ENCODE data around the gene NDUFV1. TPM values are rescaled to one million over a fixed set of nuclear protein-coding genes. Genes with fewer than 3 reads are reported as not detected.

Gene NDUFV1
- polyA plus RNA-seq, 1 experiment, result 79.5 TPM

DNA sequence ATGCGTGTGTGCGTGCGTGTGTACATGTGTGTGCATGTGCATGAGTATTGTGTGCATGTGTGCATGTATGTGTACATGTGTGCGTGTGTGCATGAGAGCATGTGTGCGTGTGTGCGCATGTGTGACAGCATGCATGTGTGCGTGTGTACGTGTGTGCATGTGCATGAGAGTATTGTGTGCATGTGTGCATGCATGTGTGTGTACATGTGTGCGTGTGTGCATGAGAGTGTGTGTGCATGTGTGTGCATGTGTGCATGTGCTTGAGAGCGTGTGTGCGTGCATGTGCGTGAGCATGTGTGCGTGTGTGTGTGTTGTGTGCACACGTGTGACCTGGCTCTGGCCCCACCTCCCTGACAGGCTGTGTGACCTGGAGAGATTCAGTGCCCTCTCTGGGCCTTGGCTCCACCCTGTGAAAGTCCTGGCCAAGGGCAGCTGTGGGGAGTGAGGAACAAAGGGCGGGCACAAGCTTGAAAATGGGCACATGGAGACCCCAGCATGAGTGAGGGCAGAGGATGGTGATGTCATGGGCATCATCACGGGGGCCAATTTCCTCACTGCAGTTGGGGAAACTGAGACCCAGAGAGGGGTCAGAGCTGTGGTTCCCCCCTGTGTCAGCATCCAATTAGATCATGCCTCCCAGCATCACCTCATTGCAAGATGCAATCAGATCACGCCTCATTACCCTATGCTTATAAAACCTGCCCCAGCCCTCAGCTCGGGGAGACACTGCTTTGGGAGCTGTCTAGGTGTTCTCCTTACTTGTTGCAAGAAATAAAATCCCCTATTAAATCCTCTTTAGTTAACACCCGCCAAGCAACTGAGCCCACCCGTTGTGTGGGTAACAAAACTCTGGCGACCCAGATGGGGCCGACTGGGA, 43.1 kb downstream of the NDUFV1 start:
- DNase-seq (ENCODE audit: low read depth, low spot score), result no peak
- no peak overlapping the region for H3K27ac ChIP-seq (ENCODE audit: low read depth, low read length)
- ChIA-PET POLR2A (no interaction called here), CTCF (interaction anchor here (1.1 kb wide), 1 partner anchor 9 kb away, joined by 3 read pairs; no protein-coding TSS in a partner anchor)
- H3K9me3 ChIP-seq (ENCODE audit: control insufficient read depth, insufficient read depth, low read length), result no peaks in the 10 kb centered on the region; the same call in 1 of the 2 replicates
- no peak overlapping the region for H3K4me3 ChIP-seq (ENCODE audit: low read depth, low read length)
- no peak for TF ChIP-seq CTCF (IDR thresholded peaks at IDR 0.05; ENCODE audit: low read depth, low read length)
- peaks cover 14% of the 10 kb centered on the region for H3K27me3 ChIP-seq (ENCODE audit: control insufficient read depth, insufficient read depth, low read length)

DNA sequence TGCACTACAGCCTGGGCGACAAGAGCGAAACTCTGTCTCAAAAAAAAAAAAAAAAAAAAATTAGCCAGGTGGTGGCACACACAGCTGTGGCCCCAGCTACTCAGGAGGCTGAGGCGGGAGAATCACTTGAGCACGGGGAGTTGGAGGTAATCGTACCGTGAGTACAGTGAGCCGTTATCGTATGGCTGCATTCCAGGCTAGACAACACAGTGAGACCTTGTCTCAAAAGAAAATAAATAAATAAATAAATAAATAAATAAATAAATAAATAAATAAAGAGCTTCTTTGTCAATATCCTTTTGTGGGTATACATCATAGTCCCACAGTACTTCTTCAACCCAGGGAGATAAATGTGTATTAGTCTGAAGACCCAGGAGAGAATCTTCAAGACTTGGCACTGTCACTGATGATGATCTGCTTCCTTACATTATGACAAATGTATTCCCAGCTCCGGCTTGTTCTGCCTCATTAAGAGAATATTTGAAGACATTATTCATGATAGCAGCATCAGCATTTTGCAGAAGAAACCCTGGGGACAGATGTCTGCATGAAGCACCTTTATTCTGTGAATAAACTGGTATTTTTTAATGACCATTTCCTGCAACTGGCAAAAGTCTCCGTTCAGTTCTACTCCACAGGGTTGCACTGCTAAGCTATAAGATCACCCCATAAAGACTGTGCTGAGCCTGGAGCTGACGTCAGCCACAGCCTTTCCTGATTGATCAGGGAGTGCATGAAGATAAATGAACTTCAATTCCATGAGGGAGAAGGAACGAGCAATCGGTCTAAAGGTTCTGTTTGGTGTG, 45.4 kb downstream of the NDUFV1 start:
- CTCF ChIA-PET, result interaction anchor here (0.5 to 1.0 kb wide), 3 partner anchors 22 to 580 kb away, joined by 3 to 4 read pairs (median 3); partner anchors contain the start of gene NUDT8
- peaks cover 11% of the 10 kb centered on the region for H3K27me3 ChIP-seq (ENCODE audit: control insufficient read depth, insufficient read depth, low read length)

DNA sequence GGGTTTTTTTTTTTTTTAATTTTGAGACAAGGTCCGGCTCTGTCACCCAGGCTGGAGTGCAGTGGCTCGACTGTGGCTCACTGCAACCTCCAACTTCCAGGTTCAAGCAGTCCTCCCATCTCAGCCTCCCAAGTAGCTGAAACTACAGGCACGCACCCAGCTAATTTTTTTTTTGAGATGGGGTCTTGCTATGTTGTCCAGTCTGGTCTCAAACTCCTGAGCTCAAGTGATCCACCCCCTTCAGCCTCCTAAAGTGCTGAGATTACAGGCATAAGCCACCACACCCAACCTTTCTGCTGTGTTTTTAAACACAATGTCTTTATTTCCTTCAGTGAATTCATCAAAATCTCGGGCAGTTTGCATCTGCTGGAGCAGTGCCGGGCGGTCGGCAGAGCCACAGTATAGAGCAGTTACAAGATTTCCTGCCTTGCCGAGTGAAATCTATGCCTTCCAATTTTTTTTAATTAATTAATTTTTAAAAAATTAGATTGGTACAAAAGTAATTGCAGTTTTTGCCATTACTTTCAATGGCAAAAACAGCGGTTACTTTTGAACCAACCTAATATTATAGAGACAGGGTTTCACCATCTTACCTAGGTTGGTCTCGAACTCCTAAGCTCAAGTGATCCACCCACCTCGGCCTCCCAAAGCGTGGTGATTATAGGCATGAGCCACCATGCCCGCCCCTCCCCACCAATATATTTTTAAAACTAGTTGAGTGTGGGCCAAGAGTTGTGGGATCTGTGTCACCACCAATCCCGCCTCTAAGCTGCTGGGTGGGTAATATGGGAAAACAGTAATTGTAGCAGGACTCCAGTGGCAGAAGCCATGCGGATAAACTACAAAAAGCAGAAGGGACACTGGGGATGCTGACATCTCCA, 46.5 kb downstream of the NDUFV1 start:
- POLR2A ChIA-PET, result no interaction called here
- no peak overlapping the region for H3K4me3 ChIP-seq (ENCODE audit: low read depth, low read length)

More for the DNA sequence above, 45.4 kb downstream of the NDUFV1 start:
- Histone ChIP-seq H3K4me3 (ENCODE audit: low read depth, low read length) (no peak overlapping the region), H3K9me3 (ENCODE audit: control insufficient read depth, insufficient read depth, low read length) (peaks cover 6% of the 10 kb centered on the region), H3K27ac (ENCODE audit: low read depth, low read length) (no peak overlapping the region)
- no peak for TF ChIP-seq CTCF (IDR thresholded peaks at IDR 0.05; ENCODE audit: low read depth, low read length)
- POLR2A ChIA-PET, result interaction anchor here (0.6 kb wide), 1 partner anchor 190 kb away, joined by 3 read pairs; no protein-coding TSS in a partner anchor
- DNase-seq (ENCODE audit: low read depth, low spot score), result no peak

DNA sequence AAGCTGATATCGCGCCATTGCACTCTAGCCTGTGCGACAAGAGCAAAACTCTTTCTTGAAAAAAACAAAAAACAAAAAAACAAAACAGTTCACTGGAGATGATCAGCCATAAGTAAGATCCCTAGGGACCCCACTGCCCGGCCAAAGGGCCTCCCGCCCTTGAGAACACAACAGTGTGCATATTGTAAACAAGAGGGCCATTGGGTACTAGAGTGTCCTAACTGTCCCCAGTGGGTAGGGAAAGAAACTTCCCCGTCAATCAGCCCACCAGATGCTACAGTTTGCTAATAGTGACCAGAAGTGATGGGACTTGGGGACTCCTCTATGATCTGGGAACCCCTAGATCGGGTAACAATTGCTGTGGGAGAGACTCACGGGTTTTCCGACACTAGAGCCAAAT, 47.5 kb downstream of the NDUFV1 start:
- POLR2A ChIA-PET, result no interaction called here

More for the DNA sequence above, 46.5 kb downstream of the NDUFV1 start:
- TF ChIP-seq CTCF (IDR thresholded peaks at IDR 0.05; ENCODE audit: low read depth, low read length), result no peak
- H3K27me3 ChIP-seq (ENCODE audit: control insufficient read depth, insufficient read depth, low read length), result peaks cover 9% of the 10 kb centered on the region
- DNase-seq (ENCODE audit: low read depth, low spot score), result no peak
- CTCF ChIA-PET, result interaction anchor here (0.5 kb wide), 1 partner anchor 581 kb away, joined by 4 read pairs; no protein-coding TSS in a partner anchor
- no peak overlapping the region for H3K27ac ChIP-seq (ENCODE audit: low read depth, low read length)
- peaks cover 6% of the 10 kb centered on the region for H3K9me3 ChIP-seq (ENCODE audit: control insufficient read depth, insufficient read depth, low read length)

More for the DNA sequence above, 47.5 kb downstream of the NDUFV1 start:
- Histone ChIP-seq H3K27me3 (ENCODE audit: control insufficient read depth, insufficient read depth, low read length) (peaks cover 4% of the 10 kb centered on the region), H3K27ac (ENCODE audit: low read depth, low read length) (no peak overlapping the region), H3K9me3 (ENCODE audit: control insufficient read depth, insufficient read depth, low read length) (peaks cover 6% of the 10 kb centered on the region), H3K4me3 (ENCODE audit: low read depth, low read length) (no peak overlapping the region)
- DNase-seq (ENCODE audit: low read depth, low spot score), result no peak
- CTCF ChIA-PET, result no interaction called here
- no peak for TF ChIP-seq CTCF (IDR thresholded peaks at IDR 0.05; ENCODE audit: low read depth, low read length)
